HFFc6 (cell line): Measurements from ENCODE around the gene CA6. TPM values are rescaled to one million over a fixed set of nuclear protein-coding genes. Genes with fewer than 3 reads are reported as not detected.
"Not testable (repeated sequence)": the region's sequence is repeated elsewhere in the genome, so short reads cannot be mapped to it uniquely, and the experiment has no call there.

Experiments used
- DNase-seq: peaks from one replicate; pipeline ENCODE4 v3.0.0-alpha.2; 2018
- H3K27ac Mint-ChIP-seq: 2 replicates; pipeline ENCODE4 v1.8.0; 2020; ENCODE audit warnings: mild to moderate bottlenecking, mixed read lengths
- H3K27me3 Mint-ChIP-seq: 2 replicates; pipeline ENCODE4 v1.8.0; 2021; ENCODE audit warnings: mild to moderate bottlenecking, moderate library complexity, mixed read lengths; ENCODE audit not compliant: insufficient read depth
- H3K36me3 Mint-ChIP-seq: 2 replicates; pipeline ENCODE4 v1.8.0; 2021; ENCODE audit warnings: low read depth, mixed read lengths
- H3K4me1 Mint-ChIP-seq: 2 replicates; pipeline ENCODE4 v1.8.0; 2020; ENCODE audit warnings: low read depth, mixed read lengths
- H3K4me3 Mint-ChIP-seq: 2 replicates; pipeline ENCODE4 v1.8.0; 2020; ENCODE audit warnings: mild to moderate bottlenecking, moderate library complexity, mixed read lengths
- H3K9me3 Mint-ChIP-seq: 2 replicates; pipeline ENCODE4 v1.8.0; 2020; ENCODE audit warnings: mild to moderate bottlenecking, mixed read lengths
- total RNA-seq, 6 experiments: library from RNA; stranded (reverse); fragmentation: NEBNext Ultra II Directional; extraction: Animal tissue kit (Norgen Biotek cat#: 25700); gene quantifications; 2 replicates in 1 of 6; 3 replicates in 5 of 6; pipeline ENCODE4 v1.2.3, GENCODE V29; 2021
- TF ChIP-seq, protein P1 (sequence below): fragments of 200-600 bp; sonication (generic); IDR thresholded peaks from 2 replicates; pipeline ENCODE4 v1.5.0; 2021; ENCODE audit warnings: antibody characterized with exemption, mild to moderate bottlenecking

The CA6 gene
- total RNA-seq, 6 experiments from 2014 or later: not detected

DNA sequence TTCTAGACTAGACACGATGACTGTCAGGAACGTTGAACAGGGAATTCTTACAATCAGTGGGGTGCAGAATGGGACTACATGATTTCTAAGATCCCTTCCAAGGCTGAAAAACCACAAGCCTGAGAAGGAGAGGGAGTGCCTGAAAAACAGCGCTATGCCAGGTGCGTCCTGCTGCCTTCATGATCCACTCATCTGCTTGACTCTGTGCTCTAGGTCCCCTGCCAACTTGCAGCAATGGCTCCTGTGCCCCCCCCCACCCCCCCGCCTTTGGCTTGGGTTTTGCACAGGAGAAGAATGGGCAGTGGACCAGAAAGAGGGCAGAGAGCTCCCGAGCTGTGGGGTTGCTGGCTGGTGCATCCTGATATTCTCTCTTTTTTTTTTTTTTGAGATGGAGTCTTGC lies 74.6 kb downstream of the CA6 start:
- Mint-ChIP-seq H3K9me3 (no peaks in the 10 kb centered on the region), H3K4me3 (no peak overlapping the region), H3K4me1 (no peaks in the 10 kb centered on the region), H3K36me3 (no peaks in the 10 kb centered on the region), H3K27ac (no peak overlapping the region), H3K27me3 (peaks cover 32% of the 10 kb centered on the region)
- TF ChIP-seq, protein P1, sequence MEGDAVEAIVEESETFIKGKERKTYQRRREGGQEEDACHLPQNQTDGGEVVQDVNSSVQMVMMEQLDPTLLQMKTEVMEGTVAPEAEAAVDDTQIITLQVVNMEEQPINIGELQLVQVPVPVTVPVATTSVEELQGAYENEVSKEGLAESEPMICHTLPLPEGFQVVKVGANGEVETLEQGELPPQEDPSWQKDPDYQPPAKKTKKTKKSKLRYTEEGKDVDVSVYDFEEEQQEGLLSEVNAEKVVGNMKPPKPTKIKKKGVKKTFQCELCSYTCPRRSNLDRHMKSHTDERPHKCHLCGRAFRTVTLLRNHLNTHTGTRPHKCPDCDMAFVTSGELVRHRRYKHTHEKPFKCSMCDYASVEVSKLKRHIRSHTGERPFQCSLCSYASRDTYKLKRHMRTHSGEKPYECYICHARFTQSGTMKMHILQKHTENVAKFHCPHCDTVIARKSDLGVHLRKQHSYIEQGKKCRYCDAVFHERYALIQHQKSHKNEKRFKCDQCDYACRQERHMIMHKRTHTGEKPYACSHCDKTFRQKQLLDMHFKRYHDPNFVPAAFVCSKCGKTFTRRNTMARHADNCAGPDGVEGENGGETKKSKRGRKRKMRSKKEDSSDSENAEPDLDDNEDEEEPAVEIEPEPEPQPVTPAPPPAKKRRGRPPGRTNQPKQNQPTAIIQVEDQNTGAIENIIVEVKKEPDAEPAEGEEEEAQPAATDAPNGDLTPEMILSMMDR: no peak
- DNase-seq: no peak

- peaks cover 26% of the 10 kb centered on the region for H3K27me3 Mint-ChIP-seq
- not testable (repeated sequence) for H3K4me1 Mint-ChIP-seq, H3K4me3 Mint-ChIP-seq, H3K36me3 Mint-ChIP-seq, H3K9me3 Mint-ChIP-seq, DNase-seq, H3K27ac Mint-ChIP-seq
Measured at GRCh38 chr1:9022026-9022738, 76.5 kb downstream of the CA6 start.

GRCh38 chr1:9022773-9023172 lies 77.1 kb downstream of the CA6 start:
- no peaks in the 10 kb centered on the region for H3K36me3 Mint-ChIP-seq
- no peak overlapping the region for H3K27ac Mint-ChIP-seq
- H3K4me1 Mint-ChIP-seq: no peaks in the 10 kb centered on the region
- TF ChIP-seq, protein P1: no peak
- H3K9me3 Mint-ChIP-seq: no peaks in the 10 kb centered on the region
- no peak overlapping the region for H3K4me3 Mint-ChIP-seq
- peaks cover 28% of the 10 kb centered on the region for H3K27me3 Mint-ChIP-seq
- no peak for DNase-seq

Other genes starting within 250 kb of the CA6 start
- gene RERE, start 128.2 kb upstream of the CA6 start, total RNA-seq: 10 to 100 TPM; 36.5 to 41.6 (median 37.5) TPM
- gene ENO1, start 67.2 kb upstream of the CA6 start, total RNA-seq: 1,000 to 10,000 TPM; 1,376 to 1,744 (median 1,709) TPM
- gene SLC2A7, start 80.6 kb downstream of the CA6 start, total RNA-seq: not detected
- under 1 TPM in 5 of 6 experiments, not detected in 1; 0.10 to 0.83 (median 0.18) TPM for gene SLC2A5, start 123.8 kb downstream of the CA6 start, total RNA-seq
- 10 to 100 TPM in 2 of 6 experiments, 1 to 10 TPM in 4; 8.2 to 11.1 (median 9.7) TPM for gene GPR157, start 183.2 kb downstream of the CA6 start, total RNA-seq